ENCODE data around the gene TMEM145. TPM values are rescaled to one million over a fixed set of nuclear protein-coding genes. Genes with fewer than 3 reads are reported as not detected.

The TMEM145 gene
- total and polyA plus RNA-seq, 10 of the 15 experiments (the other 5 are each of a cell fraction or from before 2014, with no cell fraction given): 0.04 to 0.97 (median 0.16) TPM; not detected in 4

- peak; percentile 99 for TF ChIP-seq SKIL (IDR thresholded peaks at IDR 0.05; ENCODE audit: low read depth, poor library complexity, severe bottlenecking)
- TF ChIP-seq IRF3 (IDR thresholded peaks at IDR 0.05): peak; percentile 99
- TF ChIP-seq PKNOX1 (IDR thresholded peaks at IDR 0.05): peak; percentile 100
- TF ChIP-seq TARDBP (IDR thresholded peaks at IDR 0.05; ENCODE audit: borderline replicate concordance): peak; percentile 80
- TF ChIP-seq EGR1 (IDR thresholded peaks at IDR 0.05; ENCODE audit: borderline replicate concordance in 1 of 2, low read depth in 2 of 2, low read length in 2 of 2): no peak
- no peak for TF ChIP-seq ZZZ3 (IDR thresholded peaks at IDR 0.05; ENCODE audit: control insufficient read depth, insufficient read length, low read depth)
- peak; percentile 29; the same call in 1 of the 2 replicates for TF ChIP-seq SPI1 (IDR thresholded peaks at IDR 0.05; ENCODE audit: borderline replicate concordance, insufficient read depth, low read depth, low read length)
- TF ChIP-seq HSF1 (IDR thresholded peaks at IDR 0.05; ENCODE audit: low read depth, low read length): no peak
- TF ChIP-seq MXI1 (IDR thresholded peaks at IDR 0.05; ENCODE audit: low read depth, low read length): peak; percentile 38; the same call in 1 of the 2 replicates
- no peak for TF ChIP-seq HDAC6 (IDR thresholded peaks at IDR 0.05; ENCODE audit: unreplicated experiment)
- 0 out of 2 replicates have a peak, but pooled peaks have one; percentile 38 for TF ChIP-seq RFX5 (IDR thresholded peaks at IDR 0.05; ENCODE audit: low read depth, low read length)
- TF ChIP-seq RUNX3 (IDR thresholded peaks at IDR 0.05; ENCODE audit: low read length): no peak
- TF ChIP-seq FOXK2 (IDR thresholded peaks at IDR 0.05): peak; percentile 63
- TF ChIP-seq CBX5 (IDR thresholded peaks at IDR 0.05; ENCODE audit: low read depth): no peak
- no peak for TF ChIP-seq BHLHE40 (IDR thresholded peaks at IDR 0.05; ENCODE audit: borderline replicate concordance in 1 of 2, low read depth in 2 of 2, low read length in 1 of 2)
- no peak for TF ChIP-seq CBFB (IDR thresholded peaks at IDR 0.05; ENCODE audit: low read depth)
- TF ChIP-seq RBBP5 (conservative IDR thresholded peaks at IDR 0.05): no peak
- TF ChIP-seq FOS (IDR thresholded peaks at IDR 0.05; ENCODE audit: borderline replicate concordance, extremely low read depth, insufficient read length): peak; percentile 92
- TF ChIP-seq PRDM15 (CRISPR knock-in tag; IDR thresholded peaks at IDR 0.05): no peak
These were observed 44.2 kb upstream of the TMEM145 start, which contains the start of gene CIC (continued) for GRCh38 chr19:42268704-42269477.

Data from GM12878 (cell line).